K562 (cell line): Measurements from ENCODE around the gene RETN.

Experiments used
- ESRRA ChIP-seq: fragments of 450-650 bp; IDR thresholded peaks from 2 replicates; pipeline ENCODE4 v1.6.1; 2014; ENCODE audit warnings: low read depth, mild to moderate bottlenecking, moderate library complexity, borderline replicate concordance
- POLR2A ChIP-seq: fragments of 450-650 bp; conservative IDR thresholded peaks from 2 replicates; pipeline ENCODE4 v1.6.1; 2016
- POLR2AphosphoS2 ChIP-seq: IDR thresholded peaks from 2 replicates; pipeline ENCODE4 v1.6.1; 2012; ENCODE audit warnings: low read length, improper control_type of control experiment
- RBBP5 ChIP-seq: fragments of 200-600 bp; sonication (generic); IDR thresholded peaks from 2 replicates; pipeline ENCODE4 v1.6.1; 2012; ENCODE audit warnings: borderline replicate concordance, mild to moderate bottlenecking, low read length, control low read depth, inconsistent platforms; ENCODE audit not compliant: insufficient read depth, poor library complexity, severe bottlenecking
- ZFP36 ChIP-seq: fragments of 150-350 bp; IDR thresholded peaks from 2 replicates; pipeline ENCODE4 v1.6.1; 2018; ENCODE audit warnings: low read length, low read depth; ENCODE audit not compliant: partially characterized antibody
- ZNF146 ChIP-seq: IDR thresholded peaks from one replicate; pipeline ENCODE4 v1.6.1; 2018; ENCODE audit warnings: missing compliant biosample characterization; ENCODE audit not compliant: unreplicated experiment
- TF ChIP-seq, protein P1 (sequence below): sonication (generic); formaldehyde crosslinking; IDR thresholded peaks from 2 replicates; pipeline ENCODE4 v1.8.0; 2022; ENCODE audit warnings: mild to moderate bottlenecking, missing genetic modification reagents

DNA sequence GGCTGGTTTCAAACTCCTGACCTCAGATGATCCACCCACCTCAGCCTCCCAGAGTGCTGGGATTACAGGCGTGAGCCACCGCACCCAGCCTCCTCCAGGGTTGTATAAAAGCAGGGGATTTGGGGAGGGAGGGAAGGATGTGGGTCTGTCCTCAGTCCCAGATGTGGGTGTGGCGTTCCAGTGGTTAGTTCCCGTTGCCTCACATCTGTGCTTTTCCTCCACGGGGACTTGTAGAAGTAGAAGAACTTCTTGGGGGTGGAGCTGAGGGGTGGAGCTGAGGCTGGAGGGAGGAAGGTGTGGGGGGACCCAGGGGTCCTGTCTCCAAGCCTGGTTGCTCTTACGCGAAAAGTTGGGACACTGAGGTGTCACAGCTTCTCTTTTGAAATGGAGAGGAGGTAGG, 7.5 kb downstream of the RETN start:
- TF ChIP-seq ZNF146 (CRISPR knock-in tag) = no peak
- TF ChIP-seq POLR2A = no peak
- TF ChIP-seq ZFP36 = no peak
- TF ChIP-seq, protein P1, sequence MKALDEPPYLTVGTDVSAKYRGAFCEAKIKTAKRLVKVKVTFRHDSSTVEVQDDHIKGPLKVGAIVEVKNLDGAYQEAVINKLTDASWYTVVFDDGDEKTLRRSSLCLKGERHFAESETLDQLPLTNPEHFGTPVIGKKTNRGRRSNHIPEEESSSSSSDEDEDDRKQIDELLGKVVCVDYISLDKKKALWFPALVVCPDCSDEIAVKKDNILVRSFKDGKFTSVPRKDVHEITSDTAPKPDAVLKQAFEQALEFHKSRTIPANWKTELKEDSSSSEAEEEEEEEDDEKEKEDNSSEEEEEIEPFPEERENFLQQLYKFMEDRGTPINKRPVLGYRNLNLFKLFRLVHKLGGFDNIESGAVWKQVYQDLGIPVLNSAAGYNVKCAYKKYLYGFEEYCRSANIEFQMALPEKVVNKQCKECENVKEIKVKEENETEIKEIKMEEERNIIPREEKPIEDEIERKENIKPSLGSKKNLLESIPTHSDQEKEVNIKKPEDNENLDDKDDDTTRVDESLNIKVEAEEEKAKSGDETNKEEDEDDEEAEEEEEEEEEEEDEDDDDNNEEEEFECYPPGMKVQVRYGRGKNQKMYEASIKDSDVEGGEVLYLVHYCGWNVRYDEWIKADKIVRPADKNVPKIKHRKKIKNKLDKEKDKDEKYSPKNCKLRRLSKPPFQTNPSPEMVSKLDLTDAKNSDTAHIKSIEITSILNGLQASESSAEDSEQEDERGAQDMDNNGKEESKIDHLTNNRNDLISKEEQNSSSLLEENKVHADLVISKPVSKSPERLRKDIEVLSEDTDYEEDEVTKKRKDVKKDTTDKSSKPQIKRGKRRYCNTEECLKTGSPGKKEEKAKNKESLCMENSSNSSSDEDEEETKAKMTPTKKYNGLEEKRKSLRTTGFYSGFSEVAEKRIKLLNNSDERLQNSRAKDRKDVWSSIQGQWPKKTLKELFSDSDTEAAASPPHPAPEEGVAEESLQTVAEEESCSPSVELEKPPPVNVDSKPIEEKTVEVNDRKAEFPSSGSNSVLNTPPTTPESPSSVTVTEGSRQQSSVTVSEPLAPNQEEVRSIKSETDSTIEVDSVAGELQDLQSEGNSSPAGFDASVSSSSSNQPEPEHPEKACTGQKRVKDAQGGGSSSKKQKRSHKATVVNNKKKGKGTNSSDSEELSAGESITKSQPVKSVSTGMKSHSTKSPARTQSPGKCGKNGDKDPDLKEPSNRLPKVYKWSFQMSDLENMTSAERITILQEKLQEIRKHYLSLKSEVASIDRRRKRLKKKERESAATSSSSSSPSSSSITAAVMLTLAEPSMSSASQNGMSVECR (CRISPR knock-in tag) = no peak
- TF ChIP-seq RBBP5 = no peak
- TF ChIP-seq ESRRA = no peak
- no peak for TF ChIP-seq POLR2AphosphoS2
